CD4-positive, alpha-beta T cell treated with Interleukin-2 at 100 ng/mL for 4 hours (primary cell): ENCODE results near the gene FANCI.

Experiments
- DNase-seq: peaks from one replicate; pipeline ENCODE4 v3.0.0-alpha.2; 2020; ENCODE audit warnings: low spot score

Gene FANCI

GRCh38 chr15:89362203-89363101 is 118.7 kb downstream of the FANCI start:
- no peak for DNase-seq

GRCh38 chr15:89363133-89363532 is 119.4 kb downstream of the FANCI start:
- no peak for DNase-seq

GRCh38 chr15:89363770-89364169 is 120.0 kb downstream of the FANCI start:
- DNase-seq = no peak

- no peak for DNase-seq
Measured at GRCh38 chr15:89364341-89364740, 120.6 kb downstream of the FANCI start.

GRCh38 chr15:89364741-89365450 is 121.1 kb downstream of the FANCI start:
- no peak for DNase-seq

- DNase-seq = no peak
Measured at GRCh38 chr15:89365462-89366065, 121.8 kb downstream of the FANCI start.
